NCI-H748 (cell line): ENCODE data around the gene CLK2.
"Not testable (repeated sequence)": the region's sequence is repeated elsewhere in the genome, so short reads cannot be mapped to it uniquely, and the experiment has no call there.

Experiments
- DNase-seq: peaks from one replicate; lab custom pipeline; 2025; ENCODE audit not compliant: unreplicated experiment; lab: John Stamatoyannopoulos, UW

Gene CLK2

GRCh38 chr1:155214702-155215101, 58.6 kb downstream of the CLK2 start:
- DNase-seq = not testable (repeated sequence)
